IMR-90 (cell line): ENCODE measurements around the gene LYPD8. TPM values are rescaled to one million over a fixed set of nuclear protein-coding genes. Genes with fewer than 3 reads are reported as not detected.

Experiments used
- ATAC-seq: fragments of 200-7000 bp; cut with Tn5 transposase; 2 replicates; pipeline ENCODE4 v1.9.1; 2020; ENCODE audit warnings: low read depth, mild to moderate bottlenecking, moderate library complexity
- BruUV-seq: library from RNA; stranded (reverse); fragments of 400-500 nt; replicated peaks from 2 replicates; lab custom pipeline; 2021; lab: Mats Ljungman, UMichigan
- CTCF ChIA-PET: fragments of 300-600 bp; formaldehyde crosslinking; extraction: SDS; loops from one replicate; lab custom pipeline; 2021; ENCODE audit warnings: antibody characterized with exemption; lab: Yijun Ruan, JAX
- POLR2A ChIA-PET: fragments of 300-600 bp; sonication (Branson Sonifier 250); formaldehyde crosslinking; loops from one replicate; lab custom pipeline; 2022; ENCODE audit warnings: antibody characterized with exemption; ENCODE audit not compliant: unreplicated experiment; lab: Charles Lee
- DNase-seq: peaks from one replicate; pipeline ENCODE4 v3.0.0; 2013
- H2AFZ ChIP-seq: replicated peaks from 2 replicates; pipeline ENCODE3; 2013; ENCODE audit warnings: low read length, mild to moderate bottlenecking; ENCODE audit not compliant: poor library complexity
- H2AK5ac ChIP-seq: 2 replicates; pipeline ENCODE4 v1.6.1; 2013; ENCODE audit warnings: low read depth, low read length, inconsistent platforms
- H2AK9ac ChIP-seq: replicated peaks from 2 replicates; pipeline ENCODE3; 2013; ENCODE audit warnings: mild to moderate bottlenecking, low read depth, low read length, moderate library complexity; ENCODE audit not compliant: poor library complexity
- H2BK120ac ChIP-seq: 2 replicates; pipeline ENCODE4 v1.6.1; 2013; ENCODE audit warnings: low read depth, low read length, inconsistent platforms
- H2BK15ac ChIP-seq: 3 replicates; pipeline ENCODE4 v1.6.1; 2013; ENCODE audit warnings: low read depth, low read length, inconsistent platforms
- H2BK20ac ChIP-seq: 2 replicates; pipeline ENCODE4 v1.6.1; 2013; ENCODE audit warnings: low read depth, mild to moderate bottlenecking, inconsistent platforms, low read length, moderate library complexity
- H2BK5ac ChIP-seq: 2 replicates; pipeline ENCODE4 v1.6.1; 2013; ENCODE audit warnings: mild to moderate bottlenecking, low read depth, low read length, inconsistent platforms; ENCODE audit not compliant: poor library complexity, severe bottlenecking
- H3K14ac ChIP-seq: replicated peaks from 2 replicates; pipeline ENCODE4 v1.6.1; 2013; ENCODE audit warnings: low read depth, low read length, inconsistent platforms
- H3K18ac ChIP-seq: 2 replicates; pipeline ENCODE4 v1.6.1; 2013; ENCODE audit warnings: low read depth, low read length, control low read depth
- H3K23ac ChIP-seq: 2 replicates; pipeline ENCODE4 v1.6.1; 2013; ENCODE audit warnings: low read depth, low read length, inconsistent platforms
- H3K27ac ChIP-seq: 2 replicates; pipeline ENCODE4 v1.5.1; 2013; ENCODE audit warnings: mild to moderate bottlenecking, control low read depth, low read length; ENCODE audit not compliant: insufficient read depth
- H3K27me3 ChIP-seq: 2 replicates; pipeline ENCODE4 v1.6.1; 2013; ENCODE audit warnings: low read length; ENCODE audit not compliant: control insufficient read depth, insufficient read depth
- H3K36me3 ChIP-seq: 2 replicates; pipeline ENCODE4 v1.6.1; 2013; ENCODE audit warnings: low read length, mixed read lengths; ENCODE audit not compliant: control insufficient read depth, insufficient read depth
- H3K4ac ChIP-seq: 2 replicates; pipeline ENCODE4 v1.6.1; 2013; ENCODE audit warnings: low read depth, low read length, inconsistent platforms
- H3K4me1 ChIP-seq: 2 replicates; pipeline ENCODE4 v1.6.1; 2013; ENCODE audit warnings: low read length, mixed read lengths; ENCODE audit not compliant: control insufficient read depth, insufficient read depth
- H3K4me2 ChIP-seq: 2 replicates; pipeline ENCODE4 v1.6.1; 2013; ENCODE audit warnings: low read depth, mild to moderate bottlenecking, control low read depth, low read length, moderate library complexity
- H3K4me3 ChIP-seq: 2 replicates; pipeline ENCODE4 v1.5.1; 2013; ENCODE audit warnings: low read depth, mild to moderate bottlenecking, control low read depth, low read length, moderate library complexity; ENCODE audit not compliant: insufficient read depth
- H3K56ac ChIP-seq: 2 replicates; pipeline ENCODE4 v1.6.1; 2013; ENCODE audit warnings: low read length, inconsistent platforms; ENCODE audit not compliant: insufficient read depth; ENCODE audit errors: extremely low read depth
- H3K79me1 ChIP-seq, 2 experiments: 2 replicates each; pipeline ENCODE4 v1.6.1; 2013; ENCODE audit warnings: low read length in 2 of 2, inconsistent platforms in 1 of 2, low read depth in 1 of 2
- H3K9ac ChIP-seq: 2 replicates; pipeline ENCODE4 v1.6.1; 2013; ENCODE audit warnings: low read depth, low read length, control low read depth
- H3K9me1 ChIP-seq: 2 replicates; pipeline ENCODE4 v1.6.1; 2013; ENCODE audit warnings: low read length, inconsistent platforms; ENCODE audit not compliant: insufficient read depth
- H3K9me3 ChIP-seq: 2 replicates; pipeline ENCODE4 v1.6.1; 2013; ENCODE audit warnings: low read length; ENCODE audit not compliant: control insufficient read depth, insufficient read depth
- H4K20me1 ChIP-seq: 2 replicates; pipeline ENCODE4 v1.6.1; 2013; ENCODE audit warnings: low read length, inconsistent platforms; ENCODE audit not compliant: insufficient read depth
- H4K5ac ChIP-seq: 2 replicates; pipeline ENCODE4 v1.6.1; 2013; ENCODE audit warnings: mild to moderate bottlenecking, low read depth, low read length, control low read depth
- H4K8ac ChIP-seq, 2 experiments: 2 replicates each; pipeline ENCODE4 v1.6.1; 2013; ENCODE audit warnings: low read depth in 2 of 2, low read length in 2 of 2, control low read depth in 1 of 2, inconsistent platforms in 1 of 2
- H4K91ac ChIP-seq: 2 replicates; pipeline ENCODE4 v1.6.1; 2013; ENCODE audit warnings: low read depth, low read length, inconsistent platforms; ENCODE audit not compliant: insufficient read depth
- BHLHE40 ChIP-seq: fragments of 150-350 bp; IDR thresholded peaks from 2 replicates; pipeline ENCODE4 v1.6.1; 2016; ENCODE audit warnings: mild to moderate bottlenecking, low read depth, low read length
- FOS ChIP-seq: fragments of 150-350 bp; IDR thresholded peaks from 2 replicates; pipeline ENCODE4 v1.6.1; 2016; ENCODE audit warnings: low read depth, low read length
- RAD21 ChIP-seq: IDR thresholded peaks from 2 replicates; pipeline ENCODE4 v1.6.1; 2012; ENCODE audit warnings: low read length, improper control_type of control experiment
- WGBS, 2 experiments: methylation state at CpG; one replicate each; pipeline versions ENCODE4 v1.1.5 to v1.1.7; 2013; ENCODE audit warnings: missing lambda C conversion rate in 2 of 2; ENCODE audit not compliant: insufficient read length in 1 of 2; ENCODE audit errors: extremely low coverage in 2 of 2; 5-methylcytosine and 5-hydroxymethylcytosine counted together
- dilution Hi-C: fragments of 300-500 bp; cut with HindIII; formaldehyde crosslinking; loops from one replicate; pipeline ENCODE4 v1.14.3; 2018; ENCODE audit warnings: low sequenced_read_pairs; ENCODE audit not compliant: unreplicated experiment
- in situ Hi-C: fragments of 300-500 bp; cut with MboI; formaldehyde crosslinking; loops from 3 replicates; pipeline ENCODE4 v1.14.3; 2019; ENCODE audit warnings: low sequenced_read_pairs, inconsistent platforms, mixed read lengths
- intact Hi-C: fragments of 100-400 bp; cut with micrococcal nuclease; formaldehyde crosslinking; loops from 2 replicates; pipeline ENCODE4 v1.10.0; 2022
- polyA plus RNA-seq, 3 experiments: library from polyadenylated mRNA; depleted of rRNA; stranded (reverse); fragments of >200 nt; gene quantifications; 2 replicates each; pipeline ENCODE4 v1.2.3, GENCODE V29; 2012; ENCODE audit warnings: low replicate concordance in 1 of 3
- total RNA-seq: library from RNA; depleted of rRNA; stranded (reverse); fragments of >200 nt; gene quantifications from 2 replicates; pipeline ENCODE4 v1.2.3, GENCODE V29; 2012

LYPD8 gene
- total and polyA plus RNA-seq, 2 of the 4 experiments (the other 2 are of a cell fraction) = not detected

GRCh38 chr1:248756636-248757035 is 1.1 kb upstream of the LYPD8 start:
- ChIA-PET POLR2A (no interaction called here), CTCF (no interaction called here)
- in situ Hi-C loops (no loop called here), dilution Hi-C loops (no loop called here), intact Hi-C loops (no loop called here)
- H3K56ac ChIP-seq = no peak overlapping the region
- H3K79me1 ChIP-seq = no peaks in the 10 kb centered on the region
- no peaks in the 10 kb centered on the region for H4K20me1 ChIP-seq
- H3K4me3 ChIP-seq = no peak overlapping the region
- H3K27ac ChIP-seq = no peak overlapping the region
- TF ChIP-seq BHLHE40 (no peak), RAD21 (no peak), FOS (no peak)
- no peak overlapping the region for H2BK15ac ChIP-seq
- H3K14ac ChIP-seq = no peak overlapping the region
- no peak overlapping the region for H2AFZ ChIP-seq
- no peak overlapping the region for H3K4me2 ChIP-seq
- H3K4ac ChIP-seq = no peak overlapping the region
- no peak overlapping the region for H4K8ac ChIP-seq
- H2AK5ac ChIP-seq = no peak overlapping the region
- H3K36me3 ChIP-seq = no peaks in the 10 kb centered on the region
- no peaks in the 10 kb centered on the region for H3K9me1 ChIP-seq
- WGBS, 2 experiments = 49% methylated on average over 3 of the region's 5 CpGs; no CpG with 5 or more reads in 1 of the 2 experiments
- H3K9me3 ChIP-seq = peaks cover 50% of the 10 kb centered on the region
- H3K23ac ChIP-seq = no peak overlapping the region
- H3K4me1 ChIP-seq = no peaks in the 10 kb centered on the region
- no peak overlapping the region for H4K5ac ChIP-seq
- no peak overlapping the region for H3K18ac ChIP-seq
- ATAC-seq = no peak
- H2BK20ac ChIP-seq = no peak overlapping the region
- no peak overlapping the region for H2AK9ac ChIP-seq
- H3K9ac ChIP-seq = no peak overlapping the region
- H3K27me3 ChIP-seq = no peaks in the 10 kb centered on the region
- H2BK120ac ChIP-seq = no peak overlapping the region
- BruUV-seq = no TSS peak
- DNase-seq = no peak
- no peak overlapping the region for H2BK5ac ChIP-seq
- no peak overlapping the region for H4K91ac ChIP-seq
